SH-SY5Y (cell line): ENCODE results near the gene IST1.

Experiments used
- GATA2 ChIP-seq: IDR thresholded peaks from 2 replicates; pipeline ENCODE4 v1.6.1; 2011; ENCODE audit warnings: mild to moderate bottlenecking, low read depth, low read length
- GATA3 ChIP-seq: IDR thresholded peaks from 2 replicates; pipeline ENCODE4 v1.6.1; 2011; ENCODE audit warnings: low read depth, mild to moderate bottlenecking, low read length, moderate library complexity

- TF ChIP-seq GATA2 = no peak
- TF ChIP-seq GATA3 = no peak
These were observed 21.1 kb downstream of the IST1 start for GRCh38 chr16:71916397-71916920.
